H1 (cell line): ENCODE data around the gene ARHGAP26. TPM values are rescaled to one million over a fixed set of nuclear protein-coding genes. Genes with fewer than 3 reads are reported as not detected.
"Not testable (repeated sequence)": the region's sequence is repeated elsewhere in the genome, so short reads cannot be mapped to it uniquely, and the experiment has no call there.

Experiments used
- CTCF ChIA-PET: fragments of 300-600 bp; sonication (Branson Sonifier 250); formaldehyde crosslinking; loops from one replicate; lab custom pipeline; 2021; ENCODE audit not compliant: partially characterized antibody; lab: Charles Lee
- POLR2A ChIA-PET: fragments of 300-600 bp; sonication (Branson Sonifier 250); formaldehyde crosslinking; loops from one replicate; lab custom pipeline; 2021; ENCODE audit warnings: inconsistent platforms; ENCODE audit not compliant: partially characterized antibody; lab: Charles Lee
- DNase-seq, 2 experiments: peaks; one replicate each; pipeline versions ENCODE4 v3.0.0 to v3.0.0-alpha.2; 2010 to 2022; ENCODE audit warnings: low spot score in 2 of 2, low read depth in 1 of 2, mixed read lengths in 1 of 2
- FAIRE-seq: peaks from 2 replicates; lab custom pipeline; 2011; peaks lifted over from hg19 to GRCh38; lab: Jason Lieb, UNC
- H2AFZ ChIP-seq: 2 replicates; pipeline ENCODE4 v1.8.1; 2012; ENCODE audit warnings: low read length, inconsistent platforms
- H2AK5ac ChIP-seq: 2 replicates; pipeline ENCODE4 v1.6.1; 2013; ENCODE audit warnings: low read depth, low read length
- H2BK120ac ChIP-seq: replicated peaks from 2 replicates; pipeline ENCODE3; 2013; ENCODE audit warnings: low read depth, low read length, inconsistent platforms
- H2BK12ac ChIP-seq: 2 replicates; pipeline ENCODE4 v1.6.1; 2013; ENCODE audit warnings: low read depth, low read length
- H2BK15ac ChIP-seq: 2 replicates; pipeline ENCODE4 v1.6.1; 2013; ENCODE audit warnings: low read length
- H2BK20ac ChIP-seq: 2 replicates; pipeline ENCODE4 v1.6.1; 2013; ENCODE audit warnings: low read length
- H2BK5ac ChIP-seq: 2 replicates; pipeline ENCODE4 v1.6.1; 2013; ENCODE audit warnings: low read depth, low read length
- H3K14ac ChIP-seq: 2 replicates; pipeline ENCODE4 v1.6.1; 2013; ENCODE audit warnings: inconsistent platforms; ENCODE audit not compliant: insufficient read length
- H3K18ac ChIP-seq: 2 replicates; pipeline ENCODE4 v1.6.1; 2013; ENCODE audit warnings: low read length; ENCODE audit errors: extremely low read depth
- H3K23ac ChIP-seq: 2 replicates; pipeline ENCODE4 v1.6.1; 2013; ENCODE audit warnings: inconsistent platforms; ENCODE audit not compliant: insufficient read length
- H3K23me2 ChIP-seq: 2 replicates; pipeline ENCODE4 v1.6.1; 2013; ENCODE audit warnings: low read depth, low read length
- H3K27ac ChIP-seq: 2 replicates; pipeline ENCODE4 v1.6.1; 2011; ENCODE audit warnings: low read depth, low read length, inconsistent platforms
- H3K27me3 ChIP-seq, 4 experiments: replicated peaks in 1 of 4; 1 replicate in 1 of 4; 2 replicates in 3 of 4; pipeline versions ENCODE4 v1.6.1 to v1.8.1; 2011 to 2013; ENCODE audit warnings: low read length in 3 of 4, mild to moderate bottlenecking in 3 of 4, inconsistent platforms in 2 of 4, mixed read lengths in 2 of 4, moderate library complexity in 1 of 4; ENCODE audit not compliant: control insufficient read depth in 3 of 4, insufficient read depth in 3 of 4; ENCODE audit errors: extremely low read depth in 1 of 4
- H3K36me3 ChIP-seq, 4 experiments: 2 replicates each; pipeline versions ENCODE4 v1.6.1 to v1.8.1; 2011 to 2013; ENCODE audit warnings: mild to moderate bottlenecking in 4 of 4, low read length in 3 of 4, moderate library complexity in 2 of 4, control low read depth in 1 of 4, inconsistent platforms in 1 of 4; ENCODE audit not compliant: insufficient read depth in 4 of 4, control insufficient read depth in 2 of 4
- H3K4ac ChIP-seq: replicated peaks from 2 replicates; pipeline ENCODE3; 2013; ENCODE audit warnings: low read length, low read depth, mixed read lengths, inconsistent platforms; ENCODE audit not compliant: insufficient read length
- H3K4me1 ChIP-seq, 4 experiments: replicated peaks in 1 of 4; 1 replicate in 1 of 4; 2 replicates in 3 of 4; pipeline versions ENCODE4 v1.6.1 to v1.8.1; 2011 to 2013; ENCODE audit warnings: low read length in 3 of 4, inconsistent platforms in 2 of 4, mixed read lengths in 1 of 4; ENCODE audit not compliant: insufficient read depth in 4 of 4, control insufficient read depth in 3 of 4
- H3K4me2 ChIP-seq, 2 experiments: 2 replicates each; pipeline versions ENCODE4 v1.6.1 to v1.8.1; 2011 to 2013; ENCODE audit warnings: low read depth in 2 of 2, low read length in 2 of 2, control low read depth in 1 of 2, inconsistent platforms in 1 of 2, mild to moderate bottlenecking in 1 of 2; ENCODE audit not compliant: insufficient read depth in 1 of 2
- H3K4me3 ChIP-seq, 4 experiments: fragments of 200-600, 300-600 bp in 1 of 4; sonication (generic), shearing (Covaris generic), sonication (Bioruptor Twin) in 1 of 4; 2 replicates each; pipeline versions ENCODE4 v1.5.1 to v1.8.1; 2011 to 2016; ENCODE audit warnings: low read length in 4 of 4, low read depth in 3 of 4, control low read depth in 2 of 4, inconsistent platforms in 2 of 4, mild to moderate bottlenecking in 2 of 4, mixed read lengths in 1 of 4, moderate library complexity in 1 of 4; ENCODE audit not compliant: insufficient read depth in 2 of 4; ENCODE audit errors: extremely low read depth in 1 of 4
- H3K56ac ChIP-seq: replicated peaks from 2 replicates; pipeline ENCODE3; 2013; ENCODE audit warnings: low read depth, mild to moderate bottlenecking, mixed read lengths, low read length, inconsistent platforms; ENCODE audit not compliant: insufficient read length
- H3K79me1 ChIP-seq: 2 replicates; pipeline ENCODE4 v1.6.1; 2013; ENCODE audit warnings: low read depth, low read length, control low read depth
- H3K79me2 ChIP-seq, 2 experiments: 2 replicates each; pipeline versions ENCODE4 v1.6.1 to v1.8.1; 2012 to 2013; ENCODE audit warnings: low read length in 2 of 2, mild to moderate bottlenecking in 2 of 2, inconsistent platforms in 1 of 2; ENCODE audit not compliant: insufficient read depth in 2 of 2, control insufficient read depth in 1 of 2
- H3K9ac ChIP-seq, 4 experiments: replicated peaks in 1 of 4; 1 replicate in 1 of 4; 2 replicates in 3 of 4; pipeline versions ENCODE4 v1.6.1 to v1.8.1; 2011 to 2013; ENCODE audit warnings: low read depth in 3 of 4, low read length in 3 of 4, control low read depth in 2 of 4, mild to moderate bottlenecking in 2 of 4, moderate library complexity in 2 of 4, inconsistent platforms in 1 of 4; ENCODE audit errors: extremely low read depth in 1 of 4
- H3K9me3 ChIP-seq, 2 experiments: 2 replicates each; pipeline versions ENCODE4 v1.6.1 to v1.8.1; 2012 to 2013; ENCODE audit warnings: mild to moderate bottlenecking in 2 of 2, moderate library complexity in 2 of 2, control low read depth in 1 of 2, inconsistent platforms in 1 of 2, low read depth in 1 of 2, low read length in 1 of 2, mixed read lengths in 1 of 2; ENCODE audit not compliant: insufficient read depth in 2 of 2
- H4K20me1 ChIP-seq, 2 experiments: replicated peaks in 1 of 2; 2 replicates each; pipeline versions ENCODE3 to v1.8.1; 2011 to 2013; ENCODE audit warnings: inconsistent platforms in 2 of 2, low read length in 2 of 2, mild to moderate bottlenecking in 1 of 2; ENCODE audit not compliant: insufficient read depth in 2 of 2, control insufficient read depth in 1 of 2
- H4K5ac ChIP-seq: 2 replicates; pipeline ENCODE4 v1.6.1; 2013; ENCODE audit warnings: low read length, low read depth, mixed read lengths, inconsistent platforms; ENCODE audit not compliant: insufficient read length
- H4K8ac ChIP-seq: 2 replicates; pipeline ENCODE4 v1.8.0; 2013; ENCODE audit warnings: mild to moderate bottlenecking, moderate library complexity, low read length, inconsistent platforms; ENCODE audit not compliant: insufficient read depth; ENCODE audit errors: extremely low read depth
- H4K91ac ChIP-seq: replicated peaks from 2 replicates; pipeline ENCODE3; 2013; ENCODE audit warnings: low read length, mixed read lengths, inconsistent platforms; ENCODE audit not compliant: insufficient read length
- ATF2 ChIP-seq: IDR thresholded peaks from 2 replicates; pipeline ENCODE4 v1.6.1; 2012; ENCODE audit warnings: low read length, inconsistent platforms
- CBX8 ChIP-seq: fragments of 300-800, 300-1000 bp; sonication (generic); IDR thresholded peaks from 2 replicates; pipeline ENCODE4 v1.7.1; 2016; ENCODE audit warnings: low read depth, low read length, borderline replicate concordance
- E2F6 ChIP-seq: IDR thresholded peaks from 2 replicates; pipeline ENCODE4 v1.6.1; 2012; ENCODE audit warnings: inconsistent platforms
- HDAC6 ChIP-seq: IDR thresholded peaks from one replicate; pipeline ENCODE4 v1.7.1; 2012; ENCODE audit warnings: low read depth, mild to moderate bottlenecking, inconsistent platforms, low read length, moderate library complexity
- JUN ChIP-seq: IDR thresholded peaks from 2 replicates; pipeline ENCODE4 v1.6.1; 2011; ENCODE audit warnings: low read depth, mild to moderate bottlenecking, improper control_type of control experiment, low read length
- POLR2A ChIP-seq, 2 experiments: IDR thresholded peaks; 1 replicate in 1 of 2; 2 replicates in 1 of 2; pipeline ENCODE4 v1.6.1; 2011; ENCODE audit warnings: low read depth in 2 of 2, low read length in 2 of 2, mild to moderate bottlenecking in 2 of 2; ENCODE audit errors: control extremely low read depth in 1 of 2
- POU5F1 ChIP-seq: IDR thresholded peaks from 2 replicates; pipeline ENCODE4 v1.6.1; 2011; ENCODE audit warnings: low read depth, mild to moderate bottlenecking, low read length, moderate library complexity
- RFX5 ChIP-seq: IDR thresholded peaks from 2 replicates; pipeline ENCODE4 v1.6.1; 2011; ENCODE audit warnings: low read depth, low read length, improper control_type of control experiment, borderline replicate concordance
- TBP ChIP-seq: IDR thresholded peaks from 2 replicates; pipeline ENCODE4 v1.6.1; 2011; ENCODE audit warnings: low read depth, low read length, improper control_type of control experiment
- YY1 ChIP-seq: IDR thresholded peaks from 2 replicates; pipeline ENCODE4 v1.6.1; 2011; ENCODE audit warnings: low read depth, mild to moderate bottlenecking, low read length
- WGBS, 2 experiments: shearing (Covaris generic) in 1 of 2; methylation state at CpG; one replicate each; pipeline versions ENCODE4 v1.1.6 to v1.1.7; 2013 to 2015; ENCODE audit warnings: low lambda C conversion rate in 2 of 2, mixed read lengths in 2 of 2, inconsistent platforms in 1 of 2, low coverage in 1 of 2, missing lambda C conversion rate in 1 of 2; ENCODE audit not compliant: insufficient replicate concordance in 2 of 2, insufficient coverage in 1 of 2, insufficient read length in 1 of 2; ENCODE audit errors: extremely low coverage in 1 of 2, missing lambda C conversion rate in 1 of 2; 5-methylcytosine and 5-hydroxymethylcytosine counted together
- polyA plus RNA-seq, 7 experiments: library from polyadenylated mRNA; depleted of rRNA in 3 of 7; stranded (reverse) in 5 of 7; unstranded in 2 of 7; fragments of >200 nt in 5 of 7; fragments of 200-250 nt in 2 of 7; gene quantifications; 1 replicate in 5 of 7; 2 replicates in 1 of 7; 4 replicates in 1 of 7; pipeline versions ENCODE4 v1.2.1 to v1.2.3, GENCODE V29; 2011 to 2013; ENCODE audit warnings: missing spikeins in 2 of 7, mixed read lengths in 2 of 7
- total RNA-seq: library from RNA; stranded (reverse); fragmentation: NEBNext Ultra II Directional; extraction: Animal tissue kit (Norgen Biotek cat#: 25700); gene quantifications from 2 replicates; pipeline ENCODE4 v1.2.1, GENCODE V29; 2021

ARHGAP26 gene
- total and polyA plus RNA-seq, 2 of the 8 experiments (the other 6 are each of a cell fraction or from before 2014, with no cell fraction given) = 7.1 to 24.8 TPM

- no peak for TF ChIP-seq ATF2
- TF ChIP-seq JUN = no peak
- TF ChIP-seq POLR2A (IDR thresholded peaks at IDR 0.05; ENCODE audit: control extremely low read depth in 1 of 2, low read depth in 2 of 2, low read length in 2 of 2) = no peak
- TF ChIP-seq TBP = no peak
- TF ChIP-seq E2F6 = no peak
- TF ChIP-seq POU5F1 = no peak
- no peak for TF ChIP-seq HDAC6
- no peak for TF ChIP-seq CBX8
- no peak for TF ChIP-seq YY1
- TF ChIP-seq RFX5 = no peak
Measured at GRCh38 chr5:142998316-142999020, 228.3 kb downstream of the ARHGAP26 start (continued).

GRCh38 chr5:143000551-143000950 is 230.4 kb downstream of the ARHGAP26 start:
- H3K23me2 ChIP-seq, H2AFZ ChIP-seq, H3K79me1 ChIP-seq, H3K4me2 ChIP-seq, H3K79me2 ChIP-seq, H3K36me3 ChIP-seq, H4K5ac ChIP-seq, H2BK120ac ChIP-seq, H3K56ac ChIP-seq, H2BK5ac ChIP-seq, H3K9me3 ChIP-seq, DNase-seq, H3K9ac ChIP-seq, H3K27ac ChIP-seq, H3K18ac ChIP-seq, H4K91ac ChIP-seq, FAIRE-seq, H2BK12ac ChIP-seq, H3K4me1 ChIP-seq, H3K23ac ChIP-seq, H3K27me3 ChIP-seq, H3K4me3 ChIP-seq, H3K14ac ChIP-seq, H4K20me1 ChIP-seq, H2BK15ac ChIP-seq, H3K4ac ChIP-seq, POLR2A ChIA-PET, H2BK20ac ChIP-seq, H4K8ac ChIP-seq, H2AK5ac ChIP-seq: not testable (repeated sequence)
- WGBS, 2 experiments = 83% methylated on average over 1 of the region's 1 CpG; no CpG with 5 or more reads in 1 of the 2 experiments
- CTCF ChIA-PET = interaction anchor here (1.2 to 6.8 kb wide), 2 partner anchors 12 to 824 kb away, joined by 3 to 51 read pairs; no protein-coding TSS in a partner anchor
